Smooth muscle cell (in vitro differentiated cells): Measurements from ENCODE around the gene SMARCB1. TPM values are rescaled to one million over a fixed set of nuclear protein-coding genes. Genes with fewer than 3 reads are reported as not detected.

Experiments
- DNase-seq: peaks from one replicate; lab custom pipeline; 2025; ENCODE audit not compliant: unreplicated experiment; lab: John Stamatoyannopoulos, UW
- H2AFZ ChIP-seq: fragments of 200-600 bp; sonication (generic); 2 replicates; pipeline ENCODE4 v1.6.0; 2016; ENCODE audit warnings: antibody characterized with exemption, low read depth, mild to moderate bottlenecking
- H3F3A ChIP-seq: fragments of 200-600 bp; sonication (generic); 2 replicates; pipeline ENCODE4 v1.6.0; 2017; ENCODE audit warnings: antibody characterized with exemption, low read depth
- H3K27ac ChIP-seq: fragments of 200-600 bp; sonication (generic); 2 replicates; pipeline ENCODE4 v1.5.1; 2016; ENCODE audit warnings: low read depth, mild to moderate bottlenecking
- H3K27me3 ChIP-seq: fragments of 200-600 bp; sonication (generic); 2 replicates; pipeline ENCODE4 v1.6.1; 2016; ENCODE audit warnings: low read depth, mild to moderate bottlenecking
- H3K36me3 ChIP-seq: fragments of 200-600 bp; sonication (generic); 2 replicates; pipeline ENCODE4 v1.5.1; 2016; ENCODE audit warnings: low read depth
- H3K4me1 ChIP-seq: fragments of 200-600 bp; sonication (generic); 2 replicates; pipeline ENCODE4 v1.5.1; 2016; ENCODE audit warnings: low read depth
- H3K4me2 ChIP-seq: fragments of 200-600 bp; sonication (generic); 2 replicates; pipeline ENCODE4 v1.6.0; 2016; ENCODE audit warnings: mild to moderate bottlenecking
- H3K4me3 ChIP-seq: fragments of 200-600 bp; sonication (generic); 2 replicates; pipeline ENCODE4 v1.5.1; 2016; ENCODE audit warnings: mild to moderate bottlenecking
- H3K79me2 ChIP-seq: fragments of 200-600 bp; sonication (generic); 2 replicates; pipeline ENCODE4 v1.6.0; 2016; ENCODE audit warnings: low read depth, mild to moderate bottlenecking
- H3K9ac ChIP-seq: fragments of 200-600 bp; sonication (generic); 2 replicates; pipeline ENCODE4 v1.6.0; 2016; ENCODE audit warnings: low read depth
- H3K9me3 ChIP-seq: fragments of 200-600 bp; sonication (generic); replicated peaks from 2 replicates; pipeline ENCODE4 v1.5.1; 2016; ENCODE audit warnings: low read depth
- H4K20me1 ChIP-seq: fragments of 200-600 bp; sonication (generic); 2 replicates; pipeline ENCODE4 v1.6.0; 2016; ENCODE audit warnings: low read depth
- CTCF ChIP-seq: fragments of 200-600 bp; sonication (generic); IDR thresholded peaks from 2 replicates; pipeline ENCODE4 v1.5.1; 2017; ENCODE audit warnings: borderline replicate concordance, mild to moderate bottlenecking, antibody characterized with exemption; ENCODE audit not compliant: insufficient read depth, poor library complexity, severe bottlenecking
- WGBS: methylation state at CpG from one replicate; pipeline ENCODE4 v1.1.7; 2016; ENCODE audit warnings: low lambda C conversion rate; 5-methylcytosine and 5-hydroxymethylcytosine counted together
- polyA plus RNA-seq: library from polyadenylated mRNA; unstranded; fragments of >200 nt; fragmentation: Nextera tagmentation; extraction: Ambion mirVana; gene quantifications from 2 replicates; pipeline ENCODE4 v1.2.1, GENCODE V29; 2016
- small RNA-seq: library from RNA; depleted of rRNA; stranded (forward); fragments of <200 nt; gene quantifications from one replicate; pipeline ENCODE3, GENCODE V24; 2014
- total RNA-seq: library from RNA; depleted of rRNA; stranded (reverse); fragments of >200 nt; gene quantifications from 2 replicates; pipeline ENCODE4 v1.2.3, GENCODE V29; 2014

Gene SMARCB1
- total and polyA plus RNA-seq, 2 experiments from 2014 or later: 65.8 to 124 TPM

GRCh38 chr22:23882370-23882769 is 95.6 kb downstream of the SMARCB1 start:
- Histone ChIP-seq H4K20me1 (no peaks in the 10 kb centered on the region), H3K27me3 (no peaks in the 10 kb centered on the region), H3K27ac (no peak overlapping the region), H3K4me1 (no peaks in the 10 kb centered on the region), H3K36me3 (no peaks in the 10 kb centered on the region), H3K9me3 (no peaks in the 10 kb centered on the region), H3K79me2 (no peaks in the 10 kb centered on the region), H2AFZ (no peak overlapping the region), H3K4me2 (no peak overlapping the region), H3F3A (no peaks in the 10 kb centered on the region), H3K9ac (no peak overlapping the region), H3K4me3 (no peak overlapping the region)
- TF ChIP-seq CTCF: no peak
- 100% methylated on average over 10 of the region's 20 CpGs for WGBS
- no peak for DNase-seq

GRCh38 chr22:23883658-23884057 is 96.9 kb downstream of the SMARCB1 start:
- Histone ChIP-seq H3K4me3 (no peak overlapping the region), H2AFZ (no peak overlapping the region), H3K9ac (no peak overlapping the region), H3K4me2 (no peak overlapping the region), H4K20me1 (no peaks in the 10 kb centered on the region), H3K27me3 (no peaks in the 10 kb centered on the region), H3K9me3 (no peaks in the 10 kb centered on the region), H3K79me2 (no peaks in the 10 kb centered on the region), H3K27ac (no peak overlapping the region), H3F3A (no peaks in the 10 kb centered on the region), H3K36me3 (no peaks in the 10 kb centered on the region), H3K4me1 (no peaks in the 10 kb centered on the region)
- DNase-seq: no peak
- TF ChIP-seq CTCF: no peak
- 98% methylated on average over 9 of the region's 9 CpGs for WGBS

- no peaks in the 10 kb centered on the region for H3K79me2 ChIP-seq
- no peak for TF ChIP-seq CTCF
These were observed 97.4 kb downstream of the SMARCB1 start for GRCh38 chr22:23884140-23884539.

More at GRCh38 chr22:23884140-23884539, 97.4 kb downstream of the SMARCB1 start:
- no peak for DNase-seq
- Histone ChIP-seq H3K4me1 (no peaks in the 10 kb centered on the region), H3K27me3 (no peaks in the 10 kb centered on the region), H3F3A (no peaks in the 10 kb centered on the region), H3K27ac (no peak overlapping the region), H4K20me1 (no peaks in the 10 kb centered on the region), H3K9ac (no peak overlapping the region), H3K9me3 (no peaks in the 10 kb centered on the region), H3K36me3 (no peaks in the 10 kb centered on the region), H2AFZ (no peak overlapping the region), H3K4me3 (no peak overlapping the region), H3K4me2 (no peak overlapping the region)
- WGBS: 68% methylated on average over 9 of the region's 9 CpGs

Small RNAs within 50 kb of the gene (small RNA-seq; reads per million reads assigned to genes)
- gene RN7SL268P: not detected

Other genes starting within 250 kb of the SMARCB1 start
- gene IGLL1, start 206.7 kb upstream of the SMARCB1 start, total RNA-seq: not detected in 2 replicates
- gene IGLL1, start 206.7 kb upstream of the SMARCB1 start, polyA plus RNA-seq: not detected in 2 replicates
- not detected in 2 replicates for gene DRICH1, start 154.6 kb upstream of the SMARCB1 start, total RNA-seq
- gene DRICH1, start 154.6 kb upstream of the SMARCB1 start, polyA plus RNA-seq: not detected in 2 replicates
- gene RGL4, start 96.0 kb upstream of the SMARCB1 start, total RNA-seq: not detected in 2 replicates
- gene RGL4, start 96.0 kb upstream of the SMARCB1 start, polyA plus RNA-seq: 0.23 and 0.43 TPM in 2 replicates
- gene ZNF70, start 35.9 kb upstream of the SMARCB1 start, total RNA-seq: 6.9 and 7.5 TPM in 2 replicates
- 2.1 and 2.4 TPM in 2 replicates for gene ZNF70, start 35.9 kb upstream of the SMARCB1 start, polyA plus RNA-seq
- gene VPREB3, start 32.5 kb upstream of the SMARCB1 start, total RNA-seq: not detected in 2 replicates
- gene VPREB3, start 32.5 kb upstream of the SMARCB1 start, polyA plus RNA-seq: 0.66 TPM in 1 of 2 replicates, not detected in the other
- gene C22orf15, start 24.0 kb upstream of the SMARCB1 start, total RNA-seq: not detected in 2 replicates
- 0.57 and 1.5 TPM in 2 replicates for gene C22orf15, start 24.0 kb upstream of the SMARCB1 start, polyA plus RNA-seq
- 4.9 and 6.0 TPM in 2 replicates for gene CHCHD10, start 19.0 kb upstream of the SMARCB1 start, total RNA-seq
- gene CHCHD10, start 19.0 kb upstream of the SMARCB1 start, polyA plus RNA-seq: 53.1 and 57.6 TPM in 2 replicates
- 10.9 and 17.4 TPM in 2 replicates for gene MMP11, start 14.1 kb upstream of the SMARCB1 start, total RNA-seq
- gene MMP11, start 14.1 kb upstream of the SMARCB1 start, polyA plus RNA-seq: 25.1 and 30.6 TPM in 2 replicates
- 0.40 and 0.63 TPM in 2 replicates for gene DERL3, start 52.0 kb downstream of the SMARCB1 start, total RNA-seq
- gene DERL3, start 52.0 kb downstream of the SMARCB1 start, polyA plus RNA-seq: 2.0 and 4.2 TPM in 2 replicates
- 1.5 and 9.5 TPM in 2 replicates for gene SLC2A11, start 70.9 kb downstream of the SMARCB1 start, total RNA-seq
- gene SLC2A11, start 70.9 kb downstream of the SMARCB1 start, polyA plus RNA-seq: 3.5 and 6.3 TPM in 2 replicates
- 412 and 445 TPM in 2 replicates for gene MIF, start 107.4 kb downstream of the SMARCB1 start, total RNA-seq
- gene MIF, start 107.4 kb downstream of the SMARCB1 start, polyA plus RNA-seq: 2,922 and 3,116 TPM in 2 replicates
- 1.3 TPM in 1 of 2 replicates, not detected in the other for gene GSTT2B, start 174.2 kb downstream of the SMARCB1 start, total RNA-seq
- gene GSTT2B, start 174.2 kb downstream of the SMARCB1 start, polyA plus RNA-seq: 2.0 and 4.8 TPM in 2 replicates
- gene DDTL, start 179.9 kb downstream of the SMARCB1 start, total RNA-seq: not detected in 2 replicates
- 0.24 and 1.2 TPM in 2 replicates for gene DDTL, start 179.9 kb downstream of the SMARCB1 start, polyA plus RNA-seq
- 54.7 and 57.8 TPM in 2 replicates for gene DDT, start 187.5 kb downstream of the SMARCB1 start, total RNA-seq
- gene DDT, start 187.5 kb downstream of the SMARCB1 start, polyA plus RNA-seq: 115 and 119 TPM in 2 replicates
- gene GSTT2, start 193.2 kb downstream of the SMARCB1 start, total RNA-seq: 3.1 TPM in 1 of 2 replicates, not detected in the other
- gene GSTT2, start 193.2 kb downstream of the SMARCB1 start, polyA plus RNA-seq: 0.27 and 0.37 TPM in 2 replicates
- not detected in 2 replicates for gene GSTT4, start 218.5 kb downstream of the SMARCB1 start, total RNA-seq
- not detected in 2 replicates for gene GSTT4, start 218.5 kb downstream of the SMARCB1 start, polyA plus RNA-seq
- 27.9 and 31.1 TPM in 2 replicates for gene CABIN1, start 224.3 kb downstream of the SMARCB1 start, total RNA-seq
- 16.2 and 22.4 TPM in 2 replicates for gene CABIN1, start 224.3 kb downstream of the SMARCB1 start, polyA plus RNA-seq